ENCODE measurements around the gene RBM25.

DNA sequence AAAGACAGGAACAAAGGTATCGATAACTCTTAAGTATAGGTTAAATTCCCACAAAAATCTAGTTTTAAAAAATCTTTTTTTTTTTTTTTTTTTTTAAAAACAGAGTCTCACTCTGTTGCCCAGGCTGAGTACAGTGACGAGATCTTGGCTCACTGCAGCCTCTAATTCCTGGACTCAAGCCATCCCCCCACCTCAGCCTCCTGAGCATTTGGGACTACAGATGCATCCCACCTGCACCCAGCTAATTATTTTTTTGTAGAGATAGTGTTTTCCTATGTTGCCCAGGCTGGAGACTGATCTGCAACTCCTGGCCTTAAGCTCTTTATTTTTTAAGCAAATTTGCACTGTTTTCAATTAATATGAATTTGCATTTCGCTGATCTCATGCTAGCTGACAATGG, 87.8 kb downstream of the RBM25 start:
- no peak for TF ChIP-seq POLR2AphosphoS5 (IDR thresholded peaks at IDR 0.05; ENCODE audit: low read depth, low read length)
- TF ChIP-seq POLR2A (IDR thresholded peaks at IDR 0.05; ENCODE audit: low read depth, low read length), result no peak
- TF ChIP-seq TAF1 (IDR thresholded peaks at IDR 0.05; ENCODE audit: borderline replicate concordance, low read depth, low read length), result no peak

Data from GM12892 (cell line).